H9 (cell line): ENCODE measurements around the gene HOXC6. TPM values are rescaled to one million over a fixed set of nuclear protein-coding genes. Genes with fewer than 3 reads are reported as not detected.
A peak's percentile ranks its signal among the peaks of the same experiment; 100 is the strongest.

ENCODE experiments used
- DNase-seq: peaks from one replicate; pipeline ENCODE4 v3.0.0-alpha.2; 2017
- H2AFZ ChIP-seq: one replicate; pipeline ENCODE4 v1.6.1; 2013; ENCODE audit warnings: mild to moderate bottlenecking, low read length, control low read depth, moderate library complexity
- H2AK5ac ChIP-seq: 2 replicates; pipeline ENCODE4 v1.6.1; 2013; ENCODE audit warnings: low read length, control low read depth, mixed read lengths; ENCODE audit not compliant: insufficient read length
- H2BK120ac ChIP-seq: one replicate; pipeline ENCODE4 v1.6.1; 2013; ENCODE audit warnings: low read depth, mild to moderate bottlenecking, low read length, control low read depth, inconsistent platforms; ENCODE audit not compliant: poor library complexity, severe bottlenecking
- H2BK12ac ChIP-seq: 2 replicates; pipeline ENCODE4 v1.6.1; 2013; ENCODE audit warnings: low read length, control low read depth, mixed read lengths, low read depth; ENCODE audit not compliant: insufficient read length
- H2BK15ac ChIP-seq: 2 replicates; pipeline ENCODE4 v1.6.1; 2013; ENCODE audit warnings: low read depth, low read length, control low read depth
- H2BK20ac ChIP-seq: one replicate; pipeline ENCODE4 v1.6.1; 2013; ENCODE audit warnings: low read depth, mild to moderate bottlenecking, low read length, control low read depth, inconsistent platforms; ENCODE audit not compliant: poor library complexity, severe bottlenecking
- H2BK5ac ChIP-seq: 2 replicates; pipeline ENCODE4 v1.6.1; 2013; ENCODE audit warnings: low read length, control low read depth, mixed read lengths; ENCODE audit not compliant: insufficient read length
- H3K14ac ChIP-seq: 2 replicates; pipeline ENCODE4 v1.6.1; 2013; ENCODE audit warnings: low read length, control low read depth; ENCODE audit not compliant: insufficient read depth
- H3K18ac ChIP-seq: 2 replicates; pipeline ENCODE4 v1.6.1; 2013; ENCODE audit warnings: low read depth, mild to moderate bottlenecking, mixed read lengths, low read length, control low read depth; ENCODE audit not compliant: insufficient read length
- H3K23ac ChIP-seq: 2 replicates; pipeline ENCODE4 v1.6.1; 2013; ENCODE audit warnings: low read length, control low read depth, mixed read lengths, low read depth; ENCODE audit not compliant: insufficient read length
- H3K23me2 ChIP-seq: 2 replicates; pipeline ENCODE4 v1.6.1; 2013; ENCODE audit warnings: low read depth, mild to moderate bottlenecking, mixed read lengths, low read length, control low read depth; ENCODE audit not compliant: insufficient read length, poor library complexity, severe bottlenecking
- H3K27ac ChIP-seq: 2 replicates; pipeline ENCODE4 v1.5.1; 2013; ENCODE audit warnings: low read length, control low read depth, mixed read lengths, low read depth; ENCODE audit not compliant: insufficient read length
- H3K27me3 ChIP-seq: 2 replicates; pipeline ENCODE4 v1.6.1; 2013; ENCODE audit warnings: low read length, control low read depth, inconsistent platforms; ENCODE audit not compliant: insufficient read depth
- H3K4ac ChIP-seq: 2 replicates; pipeline ENCODE4 v1.6.1; 2013; ENCODE audit warnings: low read depth, mild to moderate bottlenecking, control low read depth, inconsistent platforms, low read length, moderate library complexity
- H3K4me1 ChIP-seq: 2 replicates; pipeline ENCODE4 v1.6.1; 2013; ENCODE audit warnings: low read length, control low read depth, inconsistent platforms; ENCODE audit not compliant: insufficient read depth
- H3K4me2 ChIP-seq: 2 replicates; pipeline ENCODE4 v1.6.1; 2013; ENCODE audit warnings: low read length, control low read depth, mixed read lengths; ENCODE audit not compliant: insufficient read length, insufficient read depth
- H3K56ac ChIP-seq: 2 replicates; pipeline ENCODE4 v1.6.1; 2013; ENCODE audit warnings: low read depth, mild to moderate bottlenecking, mixed read lengths, low read length, control low read depth; ENCODE audit not compliant: insufficient read length
- H3K79me1 ChIP-seq: 2 replicates; pipeline ENCODE4 v1.6.1; 2013; ENCODE audit warnings: low read depth, mild to moderate bottlenecking, moderate library complexity, low read length, control low read depth, inconsistent platforms; ENCODE audit not compliant: insufficient read depth, poor library complexity, severe bottlenecking
- H3K79me2 ChIP-seq: 2 replicates; pipeline ENCODE4 v1.6.1; 2013; ENCODE audit warnings: low read length, control low read depth, inconsistent platforms; ENCODE audit not compliant: insufficient read depth
- H3K9ac ChIP-seq: 2 replicates; pipeline ENCODE4 v1.6.1; 2013; ENCODE audit warnings: low read length, control low read depth, mixed read lengths; ENCODE audit not compliant: insufficient read length; ENCODE audit errors: extremely low read depth
- H3K9me3 ChIP-seq: one replicate; pipeline ENCODE4 v1.6.1; 2013; ENCODE audit warnings: low read depth, low read length, inconsistent platforms; ENCODE audit not compliant: control insufficient read depth
- H3T11ph ChIP-seq: one replicate; pipeline ENCODE4 v1.6.1; 2013; ENCODE audit warnings: mild to moderate bottlenecking, low read length, control low read depth, inconsistent platforms
- H4K20me1 ChIP-seq: one replicate; pipeline ENCODE4 v1.6.1; 2013; ENCODE audit not compliant: control insufficient read depth, insufficient read length, insufficient read depth
- H4K5ac ChIP-seq: 2 replicates; pipeline ENCODE4 v1.6.1; 2013; ENCODE audit warnings: low read depth, mild to moderate bottlenecking, mixed read lengths, low read length, control low read depth; ENCODE audit not compliant: insufficient read length
- H4K8ac ChIP-seq: replicated peaks from 2 replicates; pipeline ENCODE4 v1.6.1; 2013; ENCODE audit warnings: low read length, control low read depth, mixed read lengths, low read depth; ENCODE audit not compliant: insufficient read length
- H4K91ac ChIP-seq: 2 replicates; pipeline ENCODE4 v1.6.1; 2013; ENCODE audit warnings: low read depth, mild to moderate bottlenecking, moderate library complexity, mixed read lengths, low read length, control low read depth; ENCODE audit not compliant: insufficient read length
- H3K27ac Mint-ChIP-seq, 3 experiments: 2 replicates in 2 of 3; 3 replicates in 1 of 3; pipeline ENCODE4 v1.8.0; 2020 to 2021; ENCODE audit warnings: mixed read lengths in 3 of 3, mild to moderate bottlenecking in 1 of 3, moderate library complexity in 1 of 3
- H3K27me3 Mint-ChIP-seq: 2 replicates; pipeline ENCODE4 v1.8.0; 2021; ENCODE audit warnings: low read depth, mild to moderate bottlenecking, moderate library complexity, mixed read lengths
- H3K36me3 Mint-ChIP-seq, 3 experiments: 2 replicates in 2 of 3; 3 replicates in 1 of 3; pipeline ENCODE4 v1.8.0; 2020 to 2021; ENCODE audit warnings: low read depth in 3 of 3, mixed read lengths in 3 of 3; ENCODE audit not compliant: insufficient read depth in 1 of 3
- H3K4me1 Mint-ChIP-seq, 2 experiments: 2 replicates each; pipeline ENCODE4 v1.8.0; 2020; ENCODE audit warnings: mixed read lengths in 2 of 2
- H3K4me3 Mint-ChIP-seq, 2 experiments: 2 replicates in 1 of 2; 3 replicates in 1 of 2; pipeline ENCODE4 v1.8.0; 2020 to 2021; ENCODE audit warnings: mild to moderate bottlenecking in 2 of 2, mixed read lengths in 2 of 2, moderate library complexity in 1 of 2
- H3K9me3 Mint-ChIP-seq, 2 experiments: 2 replicates in 1 of 2; 3 replicates in 1 of 2; pipeline ENCODE4 v1.8.0; 2020; ENCODE audit warnings: mild to moderate bottlenecking in 2 of 2, mixed read lengths in 2 of 2, moderate library complexity in 1 of 2
- CTCF ChIP-seq: fragments of 200-600 bp; sonication (generic); conservative IDR thresholded peaks from 3 replicates; pipeline ENCODE4 v1.8.0; 2021; ENCODE audit warnings: antibody characterized with exemption, mild to moderate bottlenecking
- WGBS: extraction: QIAGEN DNeasy Blood & Tissue Kit; methylation state at CpG from one replicate; pipeline ENCODE4 v1.1.7; 2013; ENCODE audit warnings: missing lambda C conversion rate, low lambda C conversion rate, mixed read lengths; ENCODE audit not compliant: insufficient read length; ENCODE audit errors: extremely low coverage; 5-methylcytosine and 5-hydroxymethylcytosine counted together
- total RNA-seq: library from RNA; stranded (reverse); gene quantifications from 2 replicates; pipeline ENCODE4 v1.2.1, GENCODE V29; 2021

HOXC6 gene
- total RNA-seq, 1 experiment from 2014 or later = not detected

- H3K9me3 Mint-ChIP-seq = peaks cover 2 to 3% of the 10 kb centered on the region in 2 experiments; a peak in 3 of 5 replicates
- no peak for TF ChIP-seq CTCF
- Histone ChIP-seq H3K4me1 (no peaks in the 10 kb centered on the region), H3T11ph (no peak overlapping the region), H3K9ac (no peak overlapping the region), H3K14ac (no peak overlapping the region), H2AK5ac (no peak overlapping the region), H2BK120ac (no peak overlapping the region), H2BK15ac (no peak overlapping the region), H3K79me2 (no peaks in the 10 kb centered on the region), H3K79me1 (no peaks in the 10 kb centered on the region), H4K91ac (no peak overlapping the region), H3K23ac (no peak overlapping the region), H2BK12ac (no peak overlapping the region), H4K20me1 (no peaks in the 10 kb centered on the region), H4K8ac (no peak overlapping the region), H3K9me3 (no peaks in the 10 kb centered on the region), H2BK20ac (no peak overlapping the region), H3K18ac (no peak overlapping the region), H2BK5ac (no peak overlapping the region), H3K23me2 (no peaks in the 10 kb centered on the region), H3K4ac (no peak overlapping the region), H4K5ac (no peak overlapping the region), H3K27me3 (peaks cover 99% of the 10 kb centered on the region), H2AFZ (no peak overlapping the region), H3K4me2 (no peak overlapping the region), H3K27ac (no peak overlapping the region), H3K56ac (no peak overlapping the region)
- H3K36me3 Mint-ChIP-seq = no peaks in the 10 kb centered on the region
- no peak for DNase-seq
- no CpG with 5 or more reads among the region's 11 CpGs for WGBS
- peaks cover 100% of the 10 kb centered on the region for H3K27me3 Mint-ChIP-seq
- no peak overlapping the region for H3K27ac Mint-ChIP-seq
- H3K4me3 Mint-ChIP-seq = 0 out of 5 replicates have a peak overlapping the region, but pooled peaks of 1 of the 2 experiments have one; percentile 9
- H3K4me1 Mint-ChIP-seq = peaks cover 7 to 31% of the 10 kb centered on the region in 2 experiments
Measured at GRCh38 chr12:53998110-53998899, 29.9 kb upstream of the HOXC6 start.
